ENCODE measurements around the gene NBR1. TPM values are rescaled to one million over a fixed set of nuclear protein-coding genes. Genes with fewer than 3 reads are reported as not detected.
"Not testable (repeated sequence)": the region's sequence is repeated elsewhere in the genome, so short reads cannot be mapped to it uniquely, and the experiment has no call there.

NBR1 gene
- total RNA-seq = 58.9 TPM

GRCh38 chr17:43170766-43171585 lies at the start of gene NBR1:
Gene NBR1 (plus strand): TSS chr17:43171214. CDS start chr17:43175800, 4,586 bp downstream.
- DNase-seq (ENCODE audit: extremely low spot score in 2 of 2) = peak; percentile 98 to 99
- intact Hi-C loops (cut with DNase I) = loop anchor here (2.0 kb wide), 1 partner anchor 148 kb away; the partner anchor contains the start of gene VAT1
- Histone ChIP-seq H3K4me3 (peak within 1 kb of the TSS; percentile 48 to 84), H3K9me3 (no peaks in the 10 kb centered on the region), H3K27ac (peak within 1 kb of the TSS; percentile 99), H3K36me3 (peaks cover 0 to 5% of the 10 kb centered on the region in 2 donors), H3K4me1 (peaks cover 61% of the 10 kb centered on the region), H3K27me3 (no peaks in the 10 kb centered on the region)
- TF ChIP-seq POLR2AphosphoS5 (IDR thresholded peaks at IDR 0.05; ENCODE audit: insufficient read depth in 1 of 2, low read depth in 1 of 2) (peak; percentile 92 to 95), CTCF (IDR thresholded peaks at IDR 0.05) (no peak)

GRCh38 chr17:43125133-43125966 lies 45.7 kb upstream of the NBR1 start, which contains the start of gene BRCA1:
Gene BRCA1 (minus strand): TSS chr17:43125364. CDS start chr17:43124096, 1,268 bp downstream.
- no peaks in the 10 kb centered on the region for H3K36me3 ChIP-seq
- no peaks in the 10 kb centered on the region for H3K9me3 ChIP-seq
- H3K4me1 ChIP-seq = peaks cover 31% of the 10 kb centered on the region
- TF ChIP-seq CTCF (IDR thresholded peaks at IDR 0.05) (no peak), POLR2AphosphoS5 (IDR thresholded peaks at IDR 0.05; ENCODE audit: insufficient read depth in 1 of 2, low read depth in 1 of 2) (peak; percentile 59 to 96), POLR2A (IDR thresholded peaks at IDR 0.05) (peak in 1 of 2 donors; percentile 46)
- DNase-seq (ENCODE audit: extremely low spot score in 2 of 2) = peak in 1 of 2 donors; percentile 98
- peak within 1 kb of the TSS; percentile 62 for H3K27ac ChIP-seq
- H3K4me3 ChIP-seq = peak within 1 kb of the TSS; percentile 59 to 71
- no peaks in the 10 kb centered on the region for H3K27me3 ChIP-seq
- intact Hi-C loops (cut with DNase I) = loop anchor here (10.0 kb wide), 1 partner anchor 101 kb away; the partner anchor contains the start of genes RND2 and VAT1

- peak overlapping the region; percentile 62 for H3K27ac ChIP-seq
- intact Hi-C loops (cut with DNase I) = loop anchor here (10.0 kb wide), 1 partner anchor 101 kb away; the partner anchor contains the start of genes RND2 and VAT1
- DNase-seq (ENCODE audit: extremely low spot score in 2 of 2) = no peak
- H3K27me3 ChIP-seq = no peaks in the 10 kb centered on the region
- H3K4me3 ChIP-seq = peak overlapping the region; percentile 59 to 71
- H3K36me3 ChIP-seq = no peaks in the 10 kb centered on the region
- peaks cover 31% of the 10 kb centered on the region for H3K4me1 ChIP-seq
- no peak for TF ChIP-seq CTCF (IDR thresholded peaks at IDR 0.05)
- no peak for TF ChIP-seq POLR2A (IDR thresholded peaks at IDR 0.05)
- no peaks in the 10 kb centered on the region for H3K9me3 ChIP-seq
Observed at GRCh38 chr17:43125967-43126910, 44.8 kb upstream of the NBR1 start.

GRCh38 chr17:43126911-43127290 lies 44.1 kb upstream of the NBR1 start:
- TF ChIP-seq POLR2AphosphoS5 (IDR thresholded peaks at IDR 0.05; ENCODE audit: insufficient read depth in 1 of 2, low read depth in 1 of 2) (no peak), CTCF (IDR thresholded peaks at IDR 0.05) (no peak)
- H3K27ac ChIP-seq = no peak overlapping the region
- H3K4me3 ChIP-seq = no peak overlapping the region
- no peaks in the 10 kb centered on the region for H3K9me3 ChIP-seq
- H3K36me3 ChIP-seq = no peaks in the 10 kb centered on the region
- no peak for DNase-seq (ENCODE audit: extremely low spot score in 2 of 2)
- no peaks in the 10 kb centered on the region for H3K27me3 ChIP-seq
- intact Hi-C loops (cut with DNase I) = loop anchor here (10.0 kb wide), 1 partner anchor 102 kb away; the partner anchor contains the start of genes RND2 and VAT1
- peaks cover 31% of the 10 kb centered on the region for H3K4me1 ChIP-seq

GRCh38 chr17:43127333-43127876 lies 43.6 kb upstream of the NBR1 start:
- not testable (repeated sequence) for H3K27me3 ChIP-seq; H3K36me3 ChIP-seq; H3K27ac ChIP-seq; H3K9me3 ChIP-seq; DNase-seq (ENCODE audit: extremely low spot score in 2 of 2); H3K4me3 ChIP-seq
- intact Hi-C loops (cut with DNase I) = loop anchor here (10.0 kb wide), 1 partner anchor 103 kb away; the partner anchor contains the start of genes RND2 and VAT1
- peaks cover 31% of the 10 kb centered on the region for H3K4me1 ChIP-seq

All from vagina (tissue), 2 donors.